Activated naive CD4-positive, alpha-beta T cell treated with anti-CD3 and anti-CD28 coated beads, Interleukin-2, amount 50 U/mL, for 72 hours (primary cell): Measurements from ENCODE around the gene PCID2. TPM values are rescaled to one million over a fixed set of nuclear protein-coding genes. Genes with fewer than 3 reads are reported as not detected.
A peak's percentile ranks its signal among the peaks of the same experiment; 100 is the strongest.

ENCODE experiments used
- ATAC-seq, 2 donors: fragments of 150-1000 bp; cut with Tn5 transposase; 2 replicates each; pipeline ENCODE4 v1.10.0; 2021; ENCODE audit warnings: mild to moderate bottlenecking in 2 of 2, moderate library complexity in 2 of 2
- DNase-seq, 2 donors: peaks; one replicate each; pipeline ENCODE4 v3.0.0; 2021 to 2022; ENCODE audit warnings: low spot score in 2 of 2
- H3K27ac Mint-ChIP-seq, 2 donors: one replicate each; pipeline ENCODE4 v1.8.0; 2022; ENCODE audit warnings: mild to moderate bottlenecking in 2 of 2, mixed read lengths in 2 of 2
- H3K36me3 Mint-ChIP-seq, 2 donors: one replicate each; pipeline ENCODE4 v1.8.0; 2022; ENCODE audit warnings: mixed read lengths in 2 of 2
- H3K9me3 Mint-ChIP-seq, 2 donors: one replicate each; pipeline ENCODE4 v1.8.0; 2022; ENCODE audit warnings: mixed read lengths in 2 of 2
- total RNA-seq, 2 donors: library from RNA; stranded (reverse); gene quantifications; one replicate each; pipeline ENCODE4 v1.2.3, GENCODE V29; 2022

Gene PCID2
- total RNA-seq, 2 donors from 2014 or later: 39.9 to 71.3 TPM

DNA sequence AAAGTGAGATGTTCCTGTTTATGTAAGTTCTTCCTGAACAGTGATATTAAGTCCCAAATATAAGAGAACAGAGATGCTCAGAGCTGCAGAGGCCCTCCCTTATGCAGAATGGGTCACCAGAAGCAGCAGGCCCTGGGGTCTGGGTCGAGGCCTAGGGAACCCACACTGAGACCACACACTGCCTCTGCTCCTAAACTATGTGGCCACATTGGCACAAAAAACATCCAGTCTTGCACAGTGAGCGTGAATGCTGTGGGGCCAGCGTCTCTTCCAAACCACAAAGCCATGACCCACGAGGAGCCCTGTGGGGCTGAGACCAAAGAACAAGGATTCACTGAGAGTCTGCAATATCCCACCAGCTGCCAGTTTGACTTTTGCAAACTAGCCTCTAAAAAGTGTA, 26.4 kb downstream of the PCID2 start:
- ATAC-seq (no peak), DNase-seq (no peak)
- no peaks in the 10 kb centered on the region for H3K9me3 Mint-ChIP-seq
- H3K36me3 Mint-ChIP-seq: peaks cover 23 to 25% of the 10 kb centered on the region in 2 donors
- H3K27ac Mint-ChIP-seq: peak overlapping the region; percentile 14 to 46

- Mint-ChIP-seq H3K9me3 (no peaks in the 10 kb centered on the region), H3K27ac (no peak overlapping the region), H3K36me3 (peaks cover 18 to 40% of the 10 kb centered on the region in 2 donors)
- ATAC-seq (no peak), DNase-seq (no peak)
These were observed 28.9 kb downstream of the PCID2 start for GRCh38 chr13:113179374-113180230.

DNA sequence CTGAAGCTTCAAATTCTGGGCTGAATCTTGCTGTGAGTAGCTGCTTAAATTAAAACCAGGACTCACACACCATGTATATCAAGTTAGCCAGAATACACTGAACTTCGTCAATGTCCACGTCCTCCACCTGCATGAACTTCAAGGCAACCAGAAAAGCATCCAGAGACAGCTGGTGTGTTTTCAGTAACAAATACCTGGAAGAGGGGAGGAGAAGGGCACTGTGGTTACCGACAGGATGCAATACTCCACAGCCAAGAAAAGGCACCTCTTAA, 29.6 kb downstream of the PCID2 start:
- peaks cover 18 to 40% of the 10 kb centered on the region in 2 donors for H3K36me3 Mint-ChIP-seq
- no peak for ATAC-seq

DNA sequence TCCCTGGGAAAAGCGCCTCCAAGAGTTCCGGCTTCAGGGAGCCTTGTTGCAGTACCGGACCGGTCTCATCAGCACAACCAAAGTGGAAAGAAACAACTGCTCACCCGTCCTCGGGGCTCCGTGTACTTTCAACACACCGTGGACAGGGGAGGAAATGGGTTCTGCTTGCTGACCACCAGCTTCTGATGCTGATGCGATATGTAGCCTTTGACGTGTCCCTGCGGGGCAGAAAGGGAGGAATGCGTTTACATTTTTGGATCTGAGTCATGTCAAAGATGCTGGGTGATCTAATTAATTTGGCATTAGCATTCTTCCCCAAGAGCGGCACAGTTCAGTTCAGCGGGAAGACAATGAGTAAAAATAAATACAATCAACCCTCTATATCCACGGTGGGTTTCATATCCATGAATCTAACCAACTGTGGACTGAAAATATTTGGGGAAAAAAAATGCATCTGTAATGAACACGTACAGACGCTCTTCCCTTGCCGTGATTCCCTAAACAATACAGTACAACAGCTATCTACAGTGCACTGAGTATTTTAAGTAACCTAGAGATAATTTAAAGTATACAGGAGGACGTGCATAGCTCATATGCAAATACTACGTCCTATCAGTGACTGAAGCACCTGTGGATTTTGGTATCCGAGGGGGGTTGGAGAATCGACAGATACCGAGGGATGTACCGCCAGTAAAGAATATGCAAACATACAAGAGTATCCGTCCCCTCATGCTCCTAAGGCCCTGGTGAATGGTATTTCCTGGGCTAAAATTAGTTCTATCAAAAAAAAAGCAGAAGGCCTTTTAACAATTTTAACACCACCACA, 30.2 kb downstream of the PCID2 start:
- Mint-ChIP-seq H3K27ac (no peak overlapping the region), H3K36me3 (peaks cover 18 to 40% of the 10 kb centered on the region in 2 donors), H3K9me3 (no peaks in the 10 kb centered on the region)
- DNase-seq: no peak
- ATAC-seq: no peak

More for the DNA sequence above, 29.6 kb downstream of the PCID2 start:
- Mint-ChIP-seq H3K27ac (no peak overlapping the region), H3K9me3 (no peaks in the 10 kb centered on the region)
- no peak for DNase-seq

- no peak for ATAC-seq
- peaks cover 18 to 40% of the 10 kb centered on the region in 2 donors for H3K36me3 Mint-ChIP-seq
- H3K27ac Mint-ChIP-seq: peak overlapping the region in 1 of 2 donors; percentile 74
- no peak for DNase-seq
- H3K9me3 Mint-ChIP-seq: no peaks in the 10 kb centered on the region
These were observed 31.6 kb downstream of the PCID2 start for GRCh38 chr13:113176822-113177221.

GRCh38 chr13:113176280-113176679, 32.2 kb downstream of the PCID2 start:
- DNase-seq (no peak), ATAC-seq (peak in 1 of 2 donors; percentile 94)
- H3K9me3 Mint-ChIP-seq: no peaks in the 10 kb centered on the region
- peaks cover 18 to 40% of the 10 kb centered on the region in 2 donors for H3K36me3 Mint-ChIP-seq
- H3K27ac Mint-ChIP-seq: peak overlapping the region; percentile 74 to 94

DNA sequence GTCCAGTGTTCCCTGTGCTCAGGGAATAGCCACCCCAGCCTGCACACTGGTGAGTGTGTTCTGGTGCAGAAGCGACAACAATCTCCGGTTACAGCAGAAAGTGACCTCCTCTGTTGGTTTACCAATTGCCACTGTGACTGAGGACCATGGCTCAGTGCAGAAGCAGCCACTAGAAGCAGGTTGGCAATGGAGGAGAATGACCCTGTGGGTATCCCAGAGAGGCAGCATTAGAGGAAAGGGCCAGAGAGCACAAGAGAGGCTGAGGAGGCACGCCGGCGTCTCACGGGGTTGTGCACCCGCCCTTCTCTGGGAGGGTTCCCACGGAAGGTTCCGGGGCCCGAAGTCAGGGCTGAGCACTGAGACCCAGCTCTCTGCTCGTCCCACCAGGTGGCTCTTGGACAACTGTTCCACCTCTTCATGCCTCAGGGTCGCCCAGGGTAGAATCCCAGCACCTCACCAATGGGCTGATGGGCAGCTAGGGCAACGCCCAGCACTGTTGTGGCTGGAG, 36.0 kb downstream of the PCID2 start:
- ATAC-seq: no peak
- H3K27ac Mint-ChIP-seq: peak overlapping the region in 1 of 2 donors; percentile 36

GRCh38 chr13:113171250-113172125, 37.0 kb downstream of the PCID2 start:
- peaks cover 21 to 27% of the 10 kb centered on the region in 2 donors for H3K36me3 Mint-ChIP-seq
- no peak overlapping the region for H3K27ac Mint-ChIP-seq
- ATAC-seq (no peak), DNase-seq (no peak)
- H3K9me3 Mint-ChIP-seq: no peaks in the 10 kb centered on the region

More for the DNA sequence above, 36.0 kb downstream of the PCID2 start:
- DNase-seq: no peak
- Mint-ChIP-seq H3K9me3 (no peaks in the 10 kb centered on the region), H3K36me3 (peaks cover 20 to 29% of the 10 kb centered on the region in 2 donors)

- no peaks in the 10 kb centered on the region for H3K9me3 Mint-ChIP-seq
- no peak for ATAC-seq
- H3K27ac Mint-ChIP-seq: no peak overlapping the region
- peaks cover 14 to 18% of the 10 kb centered on the region in 2 donors for H3K36me3 Mint-ChIP-seq
- DNase-seq: no peak
These were observed 38.0 kb downstream of the PCID2 start for GRCh38 chr13:113170511-113170910.

DNA sequence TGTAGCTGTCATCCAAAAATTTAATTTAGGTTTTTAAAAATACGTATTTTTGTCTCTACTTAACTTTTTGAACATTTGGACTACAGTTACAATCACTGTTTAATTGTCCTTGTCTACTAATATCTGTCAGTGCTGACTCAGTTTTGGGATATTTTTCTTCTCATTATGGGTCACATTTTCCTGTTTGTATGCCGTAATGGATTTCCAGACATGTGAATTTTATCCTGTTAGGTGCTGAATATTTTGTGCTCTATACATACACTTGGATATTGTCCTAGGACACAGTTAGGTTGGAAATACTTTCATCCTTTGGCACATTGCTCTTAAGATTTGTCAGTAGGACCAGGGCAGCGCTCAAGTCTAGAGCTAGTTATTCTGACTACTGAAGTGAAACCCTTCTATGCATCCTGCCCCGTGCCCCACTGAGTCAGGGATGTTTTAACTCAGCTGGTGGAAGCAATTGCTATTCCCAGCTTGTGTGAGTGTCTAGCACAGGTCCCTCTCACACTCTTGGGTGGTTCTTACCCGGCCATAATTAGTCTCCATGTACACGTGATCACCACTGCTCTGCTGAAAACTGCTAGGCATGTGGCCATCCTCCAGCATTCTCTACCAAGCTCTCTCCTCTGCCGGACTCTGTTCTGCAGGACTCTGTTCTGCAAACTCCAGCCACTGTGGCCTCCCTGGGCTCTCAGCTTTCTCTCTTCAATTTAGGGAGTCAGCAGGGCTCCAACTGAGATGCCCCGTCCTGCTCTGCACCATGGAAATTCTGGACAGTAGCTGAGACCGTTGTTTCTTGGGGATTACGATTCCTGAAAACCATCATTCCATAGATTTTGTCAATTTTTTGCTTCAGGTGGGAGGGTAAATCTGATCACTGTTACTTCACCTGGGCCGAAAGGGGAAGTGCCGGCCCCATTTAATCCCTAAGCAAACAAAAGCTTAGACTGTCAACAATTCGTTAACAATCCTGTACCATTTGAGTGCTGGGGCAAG, 38.9 kb downstream of the PCID2 start:
- Mint-ChIP-seq H3K9me3 (no peaks in the 10 kb centered on the region), H3K27ac (peak overlapping the region in 1 of 2 donors; percentile 52), H3K36me3 (peaks cover 12 to 14% of the 10 kb centered on the region in 2 donors)
- no peak for ATAC-seq
- DNase-seq: no peak

GRCh38 chr13:113168211-113168610, 40.3 kb downstream of the PCID2 start:
- Mint-ChIP-seq H3K36me3 (peaks cover 12 to 14% of the 10 kb centered on the region in 2 donors), H3K9me3 (no peaks in the 10 kb centered on the region), H3K27ac (no peak overlapping the region)
- ATAC-seq: no peak
- DNase-seq: no peak

DNA sequence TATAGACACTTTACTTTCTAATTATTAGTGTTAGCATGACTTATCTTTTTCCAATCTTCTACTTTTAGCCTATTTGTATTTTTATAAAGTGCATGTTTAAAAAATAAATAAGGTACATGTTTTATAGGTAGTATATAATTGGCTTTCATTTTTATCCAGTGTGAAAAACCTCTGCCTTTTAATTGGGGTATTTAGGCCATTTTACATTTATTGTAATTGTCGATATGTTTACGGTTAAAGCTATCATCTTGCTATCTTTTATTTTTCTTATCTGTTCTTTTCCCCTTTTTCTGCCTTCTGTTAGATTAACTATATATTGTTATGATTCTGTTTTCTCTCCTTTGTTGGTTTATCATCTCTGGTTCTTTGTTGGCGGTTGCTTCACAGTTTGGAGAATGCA, 40.9 kb downstream of the PCID2 start:
- no peak for DNase-seq
- no peak for ATAC-seq
- no peak overlapping the region for H3K27ac Mint-ChIP-seq
- peaks cover 12 to 14% of the 10 kb centered on the region in 2 donors for H3K36me3 Mint-ChIP-seq
- H3K9me3 Mint-ChIP-seq: no peaks in the 10 kb centered on the region

DNA sequence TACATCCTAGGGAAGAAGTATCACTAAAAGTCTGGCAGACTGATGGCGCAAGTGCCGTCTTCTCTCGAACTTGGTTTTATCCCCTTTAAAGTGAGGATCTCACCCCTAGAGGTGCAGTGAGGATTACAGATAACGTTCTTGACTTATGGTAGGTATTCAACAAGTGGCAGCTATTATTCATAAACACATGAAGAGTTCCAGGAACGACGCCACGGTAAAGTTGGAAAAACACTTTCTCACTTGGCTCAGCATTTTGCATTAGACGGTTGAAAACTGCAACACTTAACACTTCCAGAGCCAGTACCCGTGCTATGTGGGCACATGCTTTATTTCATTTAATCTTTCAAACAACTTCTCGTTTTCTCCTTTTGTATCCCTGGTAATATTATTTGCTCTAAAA, 41.3 kb downstream of the PCID2 start:
- Mint-ChIP-seq H3K27ac (no peak overlapping the region), H3K36me3 (peaks cover 12 to 14% of the 10 kb centered on the region in 2 donors), H3K9me3 (no peaks in the 10 kb centered on the region)
- no peak for DNase-seq
- no peak for ATAC-seq

DNA sequence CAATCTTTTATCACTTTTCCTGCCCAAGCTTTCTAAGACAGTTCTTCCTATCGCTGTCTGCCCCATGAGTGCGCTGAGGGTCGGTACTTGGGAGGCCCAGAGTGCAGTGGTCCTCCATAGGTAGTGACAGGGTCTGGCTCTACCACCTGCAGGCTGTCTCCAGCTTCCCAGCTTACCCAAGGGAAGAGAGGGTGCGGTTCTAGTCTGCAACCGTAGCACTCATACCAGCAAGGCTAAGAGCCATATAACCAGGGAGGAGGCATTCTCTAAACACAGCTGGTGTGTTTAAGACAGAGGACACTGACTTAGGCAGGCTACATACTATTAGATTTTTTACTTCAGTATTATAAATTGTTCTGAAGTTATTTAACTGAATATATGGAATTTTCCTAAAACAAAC, 41.8 kb downstream of the PCID2 start:
- DNase-seq (no peak), ATAC-seq (no peak)
- Mint-ChIP-seq H3K9me3 (no peaks in the 10 kb centered on the region), H3K36me3 (peaks cover 12 to 14% of the 10 kb centered on the region in 2 donors), H3K27ac (no peak overlapping the region)

GRCh38 chr13:113166266-113166665, 42.2 kb downstream of the PCID2 start:
- peaks cover 12 to 14% of the 10 kb centered on the region in 2 donors for H3K36me3 Mint-ChIP-seq
- DNase-seq (no peak), ATAC-seq (peak; percentile 18 to 29)
- H3K9me3 Mint-ChIP-seq: no peaks in the 10 kb centered on the region
- peak overlapping the region in 1 of 2 donors; percentile 61 for H3K27ac Mint-ChIP-seq
